Body of pancreas (tissue), 4 donors: Measurements from ENCODE around the gene CRYBB3. TPM values are rescaled to one million over a fixed set of nuclear protein-coding genes. Genes with fewer than 3 reads are reported as not detected.

ENCODE experiments used
- ATAC-seq: fragments of 150-250 bp; one replicate; pipeline ENCODE4 v1.9.1; 2016
- DNase-seq, 4 donors: peaks; one replicate each; pipeline ENCODE4 v3.0.0-alpha.2; 2019
- H3K27ac ChIP-seq, 4 donors: fragments of 200-600 bp; sonication (generic); 1 replicate in 3 of 4; 2 replicates in 1 of 4; pipeline versions ENCODE4 v1.5.1 to v1.6.1; 2016 to 2019; ENCODE audit warnings: mild to moderate bottlenecking in 1 of 4, mixed read lengths in 1 of 4, moderate library complexity in 1 of 4
- H3K27me3 ChIP-seq, 2 donors: fragments of 200-600 bp; sonication (generic); one replicate each; pipeline ENCODE4 v1.6.0; 2016; ENCODE audit warnings: mild to moderate bottlenecking in 1 of 2
- H3K36me3 ChIP-seq, 2 donors: fragments of 200-600 bp; sonication (generic); replicated peaks in 1 of 2; 2 replicates each; pipeline ENCODE4 v1.5.1; 2016; ENCODE audit warnings: low read depth in 2 of 2; ENCODE audit not compliant: insufficient read depth in 1 of 2
- H3K4me1 ChIP-seq: fragments of 200-600 bp; sonication (generic); one replicate; pipeline ENCODE4 v1.6.0; 2016
- H3K4me3 ChIP-seq, 2 donors: fragments of 200-600 bp; sonication (generic); 1 replicate in 1 of 2; 2 replicates in 1 of 2; pipeline ENCODE4 v1.5.1; 2016 to 2019
- H3K9me3 ChIP-seq, 3 donors: fragments of 200-600 bp; sonication (generic); 1 replicate in 2 of 3; 2 replicates in 1 of 3; pipeline ENCODE4 v1.5.1; 2016
- CTCF ChIP-seq, 7 experiments: fragments of 450-650 bp in 4 of 7; fragments of 200-600 bp in 3 of 7; sonication (generic) in 3 of 7; IDR thresholded peaks; one replicate each; pipeline ENCODE4 v1.5.1; 2016 to 2019; ENCODE audit warnings: antibody characterized with exemption in 7 of 7
- POLR2A ChIP-seq, 3 donors: fragments of 450-650 bp; IDR thresholded peaks; one replicate each; pipeline ENCODE4 v1.6.1; 2016; ENCODE audit warnings: antibody characterized with exemption in 3 of 3, mild to moderate bottlenecking in 2 of 3
- WGBS, 2 donors: methylation state at CpG; one replicate each; pipeline ENCODE4 v1.1.5; 2017; 5-methylcytosine and 5-hydroxymethylcytosine counted together
- intact Hi-C: fragments of 100-400 bp; cut with DNase I; formaldehyde crosslinking; loops from one replicate; pipeline ENCODE4 v1.15.1; 2023
- total RNA-seq, 2 donors: library from RNA; depleted of rRNA; stranded (reverse); fragments of >200 nt; gene quantifications; one replicate each; pipeline ENCODE4 v1.1.0, GENCODE V29; 2016

CRYBB3 gene
- total RNA-seq, 2 donors from 2014 or later, result not detected

DNA sequence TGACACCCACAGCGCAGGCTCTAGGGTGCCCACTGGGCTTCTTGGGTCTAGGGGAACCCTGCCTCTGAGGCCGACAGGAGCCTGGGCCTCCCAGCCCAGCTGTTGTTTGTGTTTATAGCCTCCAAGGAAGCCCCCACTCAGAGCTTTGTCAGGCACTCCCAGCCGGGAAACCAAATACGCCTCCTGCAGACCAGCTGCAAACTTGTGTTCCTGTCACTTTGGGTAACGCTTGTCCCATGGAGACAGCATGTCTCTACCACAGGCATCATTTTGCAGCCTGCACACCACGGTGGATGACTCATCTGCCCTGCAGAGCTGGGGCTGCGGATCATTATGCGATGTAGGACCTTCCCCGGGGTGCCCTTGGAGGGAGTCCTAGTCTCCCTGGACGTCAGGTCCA, 40.6 kb upstream of the CRYBB3 start:
- TF ChIP-seq POLR2A (IDR thresholded peaks at IDR 0.05), result no peak
- H3K4me3 ChIP-seq, result no peak overlapping the region
- H3K27ac ChIP-seq, result no peak overlapping the region
- H3K9me3 ChIP-seq, result no peaks in the 10 kb centered on the region
- H3K4me1 ChIP-seq, result peaks cover 11% of the 10 kb centered on the region
- DNase-seq (no peak), ATAC-seq (no peak)
- no peaks in the 10 kb centered on the region for H3K27me3 ChIP-seq
- 72 to 88% methylated on average over 7 to 10 of the region's 10 CpGs for WGBS, 2 donors
- no peaks in the 10 kb centered on the region for H3K36me3 ChIP-seq
- intact Hi-C loops, result no loop called here

DNA sequence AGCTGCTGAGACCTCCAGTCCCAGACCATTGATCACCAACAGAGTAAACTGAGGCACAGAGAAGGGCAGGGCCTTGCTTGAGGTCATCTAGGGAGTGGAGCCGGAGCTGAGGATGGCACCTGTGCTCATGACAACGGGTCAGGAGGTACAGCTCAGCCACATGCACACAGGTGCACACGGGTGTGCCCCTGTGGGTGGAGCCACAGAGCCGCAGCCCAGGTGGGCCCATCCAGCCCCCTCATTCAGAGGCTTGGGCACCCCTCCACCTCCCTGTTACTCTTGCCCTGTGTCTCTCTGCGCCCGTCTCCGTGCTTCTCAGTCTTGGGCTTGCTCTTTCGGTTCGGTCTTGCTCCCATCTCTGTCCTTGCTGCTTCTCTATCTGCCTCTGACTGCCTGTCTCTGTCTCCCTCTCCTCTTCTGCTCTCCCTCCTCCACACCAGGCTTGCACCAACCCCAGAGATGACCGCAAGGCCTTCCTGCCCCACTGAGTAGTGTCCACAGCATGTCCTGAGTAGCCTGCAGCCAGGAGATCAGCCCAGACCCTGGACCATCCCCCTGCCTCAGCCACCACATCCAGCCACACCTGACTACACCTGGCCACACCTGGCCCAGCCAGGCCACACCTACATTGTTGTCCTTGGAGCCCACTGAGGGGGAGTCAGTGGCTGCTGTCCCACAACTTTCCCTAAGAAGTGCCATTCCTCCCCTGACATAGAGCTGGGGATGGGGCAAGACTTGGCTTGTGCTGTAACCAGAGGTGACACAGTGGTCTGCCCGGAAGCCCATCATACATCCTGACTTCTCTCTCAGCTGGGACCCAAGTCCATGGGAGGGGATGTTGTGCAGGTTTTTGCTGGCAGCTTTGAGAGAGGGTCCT, 39.3 kb upstream of the CRYBB3 start:
- ATAC-seq, result no peak
- Histone ChIP-seq H3K36me3 (no peaks in the 10 kb centered on the region), H3K27ac (no peak overlapping the region), H3K4me1 (no peaks in the 10 kb centered on the region), H3K4me3 (no peak overlapping the region), H3K27me3 (no peaks in the 10 kb centered on the region), H3K9me3 (no peaks in the 10 kb centered on the region)
- no peak for TF ChIP-seq POLR2A (IDR thresholded peaks at IDR 0.05)
- TF ChIP-seq CTCF (IDR thresholded peaks at IDR 0.05), result no peak
- DNase-seq, result no peak
- 91% methylated on average over 10 to 11 of the region's 11 CpGs for WGBS, 2 donors
- intact Hi-C loops, result no loop called here

GRCh38 chr22:25161017-25161915, 38.4 kb upstream of the CRYBB3 start:
- H3K4me1 ChIP-seq, result no peaks in the 10 kb centered on the region
- H3K9me3 ChIP-seq, result no peaks in the 10 kb centered on the region
- H3K27ac ChIP-seq, result no peak overlapping the region
- WGBS, 2 donors, result 65 to 80% methylated on average over 8 to 14 of the region's 14 CpGs
- no peak for DNase-seq
- ATAC-seq, result no peak
- H3K4me3 ChIP-seq, result no peak overlapping the region
- no peak for TF ChIP-seq CTCF (IDR thresholded peaks at IDR 0.05)
- no peak for TF ChIP-seq POLR2A (IDR thresholded peaks at IDR 0.05)
- H3K27me3 ChIP-seq, result no peaks in the 10 kb centered on the region
- H3K36me3 ChIP-seq, result no peaks in the 10 kb centered on the region
- intact Hi-C loops, result no loop called here

GRCh38 chr22:25161916-25162530, 37.6 kb upstream of the CRYBB3 start:
- 87 to 95% methylated on average over 6 of the region's 6 CpGs for WGBS, 2 donors
- Histone ChIP-seq H3K27me3 (no peaks in the 10 kb centered on the region), H3K27ac (no peak overlapping the region), H3K9me3 (no peaks in the 10 kb centered on the region), H3K36me3 (no peaks in the 10 kb centered on the region), H3K4me1 (no peaks in the 10 kb centered on the region), H3K4me3 (no peak overlapping the region)
- no peak for ATAC-seq
- intact Hi-C loops, result no loop called here
- DNase-seq, result no peak
- TF ChIP-seq CTCF (IDR thresholded peaks at IDR 0.05) (no peak), POLR2A (IDR thresholded peaks at IDR 0.05) (no peak)

- intact Hi-C loops, result no loop called here
- 72 to 100% methylated on average over 1 of the region's 1 CpG for WGBS, 2 donors
- H3K9me3 ChIP-seq, result no peaks in the 10 kb centered on the region
- no peak for ATAC-seq
- no peak for DNase-seq
- no peaks in the 10 kb centered on the region for H3K27me3 ChIP-seq
- H3K27ac ChIP-seq, result no peak overlapping the region
- H3K36me3 ChIP-seq, result no peaks in the 10 kb centered on the region
- H3K4me1 ChIP-seq, result no peaks in the 10 kb centered on the region
- no peak overlapping the region for H3K4me3 ChIP-seq
- TF ChIP-seq CTCF (IDR thresholded peaks at IDR 0.05), result no peak
- no peak for TF ChIP-seq POLR2A (IDR thresholded peaks at IDR 0.05)
Measured at GRCh38 chr22:25162561-25162960, 37.1 kb upstream of the CRYBB3 start.
